IPS-18c (cell line): ENCODE data around the gene CMTR1.
"Not testable (repeated sequence)": the region's sequence is repeated elsewhere in the genome, so short reads cannot be mapped to it uniquely, and the experiment has no call there.

Source experiments
- H3K4me3 ChIP-seq: 2 replicates; pipeline ENCODE4 v1.7.0; 2013; ENCODE audit warnings: low read depth, mild to moderate bottlenecking, low read length, moderate library complexity; ENCODE audit not compliant: insufficient read depth
- H3K9me3 ChIP-seq: one replicate; pipeline ENCODE4 v1.6.1; 2013; ENCODE audit warnings: mild to moderate bottlenecking, low read length, moderate library complexity; ENCODE audit not compliant: control insufficient read depth, insufficient read depth

Gene CMTR1

GRCh38 chr6:37496951-37497885, 64.2 kb downstream of the CMTR1 start:
- no peaks in the 10 kb centered on the region for H3K9me3 ChIP-seq

GRCh38 chr6:37499433-37500293, 66.6 kb downstream of the CMTR1 start, which contains the start of gene CCDC167:
Gene CCDC167 (minus strand): TSS chr6:37499893. CDS start chr6:37499863, 30 bp downstream.
- Histone ChIP-seq H3K4me3 (peak within 1 kb of the TSS; percentile 59), H3K9me3 (no peaks in the 10 kb centered on the region)

More at GRCh38 chr6:37496951-37497885, 64.2 kb downstream of the CMTR1 start:
- H3K4me3 ChIP-seq = no peak overlapping the region

GRCh38 chr6:37500294-37500608, 67.2 kb downstream of the CMTR1 start:
- H3K9me3 ChIP-seq = no peaks in the 10 kb centered on the region
- H3K4me3 ChIP-seq = peak overlapping the region; percentile 59; the same call in 1 of the 2 replicates

GRCh38 chr6:37500904-37501303, 67.9 kb downstream of the CMTR1 start:
- not testable (repeated sequence) for H3K4me3 ChIP-seq, H3K9me3 ChIP-seq

GRCh38 chr6:37501632-37502491, 68.8 kb downstream of the CMTR1 start:
- no peaks in the 10 kb centered on the region for H3K9me3 ChIP-seq
- H3K4me3 ChIP-seq = no peak overlapping the region

- Histone ChIP-seq H3K4me3 (no peak overlapping the region), H3K9me3 (no peaks in the 10 kb centered on the region)
Observed at GRCh38 chr6:37502703-37503291, 69.8 kb downstream of the CMTR1 start.

- H3K4me3 ChIP-seq = no peak overlapping the region
- no peaks in the 10 kb centered on the region for H3K9me3 ChIP-seq
Observed at GRCh38 chr6:37503309-37503965, 70.4 kb downstream of the CMTR1 start.

- Histone ChIP-seq H3K9me3 (no peaks in the 10 kb centered on the region), H3K4me3 (no peak overlapping the region)
Observed at GRCh38 chr6:37504024-37504423, 71.0 kb downstream of the CMTR1 start.

- no peak overlapping the region for H3K4me3 ChIP-seq
- peaks cover 2% of the 10 kb centered on the region for H3K9me3 ChIP-seq
Observed at GRCh38 chr6:37506479-37506878, 73.5 kb downstream of the CMTR1 start.

- H3K9me3 ChIP-seq = peaks cover 2% of the 10 kb centered on the region
Observed at GRCh38 chr6:37507077-37507476, 74.1 kb downstream of the CMTR1 start.

GRCh38 chr6:37507690-37508421, 74.8 kb downstream of the CMTR1 start:
- Histone ChIP-seq H3K9me3 (peaks cover 2% of the 10 kb centered on the region), H3K4me3 (no peak overlapping the region)

More at GRCh38 chr6:37507077-37507476, 74.1 kb downstream of the CMTR1 start:
- H3K4me3 ChIP-seq = no peak overlapping the region; the same call in 1 of the 2 replicates

GRCh38 chr6:37511201-37511600, 78.2 kb downstream of the CMTR1 start:
- H3K9me3 ChIP-seq = peaks cover 2% of the 10 kb centered on the region

GRCh38 chr6:37511910-37512399, 78.9 kb downstream of the CMTR1 start:
- Histone ChIP-seq H3K9me3 (peaks cover 2% of the 10 kb centered on the region), H3K4me3 (no peak overlapping the region)

More at GRCh38 chr6:37511201-37511600, 78.2 kb downstream of the CMTR1 start:
- H3K4me3 ChIP-seq = no peak overlapping the region

- peaks cover 2% of the 10 kb centered on the region for H3K9me3 ChIP-seq
- no peak overlapping the region for H3K4me3 ChIP-seq
Observed at GRCh38 chr6:37512400-37513011, 79.5 kb downstream of the CMTR1 start.

- Histone ChIP-seq H3K4me3 (0 out of 2 replicates have a peak overlapping the region, but pooled peaks have one; percentile 11), H3K9me3 (peaks cover 2% of the 10 kb centered on the region)
Observed at GRCh38 chr6:37513155-37513554, 80.1 kb downstream of the CMTR1 start.
